HG03571 (cell line): ENCODE data around the gene RALB.
A peak's percentile ranks its signal among the peaks of the same experiment; 100 is the strongest.
"Not testable (repeated sequence)": the region's sequence is repeated elsewhere in the genome, so short reads cannot be mapped to it uniquely, and the experiment has no call there.

Experiments used
- ATAC-seq: cut with Tn5 transposase; IDR thresholded peaks from one replicate; pipeline ENCODE4 v1.9.1; 2021; ENCODE audit not compliant: unreplicated experiment

The RALB gene

GRCh38 chr2:120241684-120242083, 11.0 kb upstream of the RALB start:
- no peak for ATAC-seq

GRCh38 chr2:120243211-120243610, 9.4 kb upstream of the RALB start:
- no peak for ATAC-seq

- no peak for ATAC-seq
Observed at GRCh38 chr2:120243875-120244553, 8.6 kb upstream of the RALB start.

GRCh38 chr2:120244656-120245519, 7.8 kb upstream of the RALB start:
- no peak for ATAC-seq

- no peak for ATAC-seq
Observed at GRCh38 chr2:120245520-120246332, 6.9 kb upstream of the RALB start.

GRCh38 chr2:120246546-120247300, 5.9 kb upstream of the RALB start:
- ATAC-seq: no peak

- no peak for ATAC-seq
Observed at GRCh38 chr2:120247851-120248250, 4.8 kb upstream of the RALB start.

- ATAC-seq: no peak
Observed at GRCh38 chr2:120250640-120251039, 2.0 kb upstream of the RALB start.

GRCh38 chr2:120251078-120251477, 1.6 kb upstream of the RALB start:
- no peak for ATAC-seq

GRCh38 chr2:120251880-120252224, 800 bp upstream of the RALB start:
- no peak for ATAC-seq

GRCh38 chr2:120253021-120253882, 600 bp downstream of the RALB start:
- peak; percentile 33 for ATAC-seq

- no peak for ATAC-seq
Observed at GRCh38 chr2:120254178-120254577, 1.5 kb downstream of the RALB start.

GRCh38 chr2:120255071-120255470, 2.4 kb downstream of the RALB start:
- ATAC-seq: no peak

- no peak for ATAC-seq
Observed at GRCh38 chr2:120255986-120256650, 3.5 kb downstream of the RALB start.

GRCh38 chr2:120256651-120257000, 4.0 kb downstream of the RALB start:
- ATAC-seq: no peak

- no peak for ATAC-seq
Observed at GRCh38 chr2:120257522-120257921, 4.9 kb downstream of the RALB start.

GRCh38 chr2:120258196-120258595, 5.5 kb downstream of the RALB start:
- ATAC-seq: no peak

- ATAC-seq: not testable (repeated sequence)
Observed at GRCh38 chr2:120259939-120260338, 7.3 kb downstream of the RALB start.

- no peak for ATAC-seq
Observed at GRCh38 chr2:120260736-120261135, 8.1 kb downstream of the RALB start.
